SH-SY5Y (cell line): ENCODE data around the gene ALPI.

Experiments
- GATA2 ChIP-seq: IDR thresholded peaks from 2 replicates; pipeline ENCODE4 v1.6.1; 2011; ENCODE audit warnings: mild to moderate bottlenecking, low read depth, low read length
- GATA3 ChIP-seq: IDR thresholded peaks from 2 replicates; pipeline ENCODE4 v1.6.1; 2011; ENCODE audit warnings: low read depth, mild to moderate bottlenecking, low read length, moderate library complexity

The ALPI gene

DNA sequence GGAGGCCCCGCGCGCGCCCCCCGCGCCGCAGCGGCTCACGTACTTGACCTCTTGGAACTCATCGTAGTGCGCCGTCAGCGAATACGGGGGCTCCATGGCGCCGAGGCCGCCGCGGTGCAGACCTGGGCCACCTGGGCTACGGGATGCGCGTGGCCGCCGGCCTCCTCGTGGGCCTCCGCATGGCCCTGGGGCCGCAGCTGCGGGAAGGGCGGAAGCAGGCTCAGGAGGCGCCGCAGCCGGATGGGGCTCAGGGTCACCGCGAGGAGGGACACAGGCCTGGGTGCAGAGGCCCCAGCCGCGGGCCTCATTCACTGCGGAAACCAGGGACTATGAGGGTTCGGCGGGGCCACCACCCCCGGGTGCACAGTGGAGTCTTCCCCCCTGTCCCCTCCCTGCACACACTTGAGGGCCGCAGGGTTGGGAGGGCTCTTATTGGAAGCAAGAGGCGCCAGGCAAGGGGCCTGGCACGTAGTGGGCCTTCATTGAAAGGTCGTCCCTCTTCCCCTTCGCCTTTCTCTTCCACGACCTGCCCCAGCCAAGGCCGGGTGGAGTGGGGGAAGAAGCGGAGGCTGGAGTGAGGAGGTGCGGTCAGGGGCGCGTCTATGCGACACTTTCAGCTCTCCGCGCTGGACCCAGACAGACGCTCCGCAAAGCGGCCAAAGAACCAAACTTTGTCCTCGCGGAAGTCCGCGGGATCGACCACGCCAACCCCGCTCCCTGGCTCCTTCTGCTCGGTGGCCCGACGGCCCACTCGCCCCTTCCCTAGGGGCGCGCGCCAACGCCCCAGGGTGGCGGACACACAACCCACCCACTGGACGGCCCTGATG is 30.8 kb downstream of the ALPI start:
- no peak for TF ChIP-seq GATA3
- no peak for TF ChIP-seq GATA2

DNA sequence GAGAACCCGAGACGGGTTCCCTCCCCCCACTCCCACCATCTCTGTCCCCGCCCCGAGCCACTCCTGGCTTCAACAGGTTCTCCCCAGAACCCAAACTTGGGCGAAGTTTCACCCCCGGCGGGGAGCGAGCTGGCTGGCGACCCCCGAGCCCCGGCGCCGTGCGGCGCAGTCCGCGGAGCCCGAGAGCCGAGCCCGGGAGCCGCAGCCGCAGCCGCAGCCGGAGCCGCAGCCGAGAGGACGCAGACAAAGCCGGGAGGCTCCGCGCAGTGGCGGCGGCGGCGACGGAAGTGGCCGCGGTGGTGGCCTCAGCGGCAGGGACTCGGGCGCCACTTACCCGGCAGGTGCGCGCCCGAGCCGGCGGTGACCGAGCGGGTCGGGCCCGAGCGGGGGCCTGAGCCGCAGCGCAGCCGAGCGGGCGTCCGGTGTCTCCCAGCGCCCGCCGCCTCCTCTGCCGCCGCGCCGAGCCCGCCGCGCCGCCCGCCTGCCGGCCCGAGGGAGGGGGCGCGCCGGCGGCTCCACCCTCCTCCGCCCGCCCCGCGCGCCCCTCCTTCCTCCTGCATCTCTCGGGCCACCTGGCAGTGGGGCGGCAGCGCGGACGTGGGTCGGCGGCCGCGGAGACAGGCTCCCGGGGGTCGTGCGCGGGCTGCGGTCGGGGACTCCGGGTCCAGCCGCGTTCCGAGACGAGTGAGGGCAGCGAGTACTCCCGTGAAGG is 31.6 kb downstream of the ALPI start, which contains the start of gene ECEL1:
ECEL1 (minus strand) TSS at position 450 of the 712 bp plus-strand sequence. CDS start 1,181 bp downstream, outside the sequence.
- TF ChIP-seq GATA2 (no peak), GATA3 (no peak)

GRCh38 chr2:232488097-232488711 is 32.3 kb downstream of the ALPI start:
- TF ChIP-seq GATA2 (no peak), GATA3 (no peak)

DNA sequence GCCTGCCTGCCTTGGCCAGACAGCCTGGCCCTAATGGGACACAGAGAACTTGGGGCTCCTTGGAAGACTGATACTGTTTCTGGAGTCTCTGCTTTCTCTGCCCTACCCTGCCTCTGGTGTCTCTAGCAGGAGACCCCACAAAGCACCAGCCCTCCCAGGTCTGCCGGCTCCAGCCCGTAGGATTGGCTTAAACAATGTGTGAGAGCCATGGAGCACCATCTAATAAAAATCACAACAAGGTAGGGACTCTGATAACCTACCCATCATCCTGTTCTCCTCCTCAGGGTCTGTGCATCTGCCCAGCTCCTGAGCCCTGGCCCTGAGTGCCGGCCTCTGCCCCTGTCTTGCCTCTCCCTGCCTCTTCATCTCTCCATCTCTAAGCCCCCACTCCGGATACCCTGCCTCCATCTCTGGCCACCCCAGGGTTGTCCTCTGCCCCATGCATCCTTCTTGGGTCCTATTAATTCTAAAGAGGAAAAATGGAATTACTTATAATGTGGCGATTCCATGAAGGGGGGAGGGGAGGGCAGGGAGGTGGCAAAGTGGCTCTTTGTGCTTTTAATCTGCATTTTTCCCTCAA is 32.9 kb downstream of the ALPI start:
- TF ChIP-seq GATA2: no peak
- no peak for TF ChIP-seq GATA3

GRCh38 chr2:232489516-232490220 is 33.7 kb downstream of the ALPI start:
- TF ChIP-seq GATA2 (no peak), GATA3 (no peak)

- TF ChIP-seq GATA2 (no peak), GATA3 (no peak)
Observed at GRCh38 chr2:232490221-232491138, 34.5 kb downstream of the ALPI start.

- TF ChIP-seq GATA3 (no peak), GATA2 (no peak)
Observed at GRCh38 chr2:232491139-232491780, 35.3 kb downstream of the ALPI start.

DNA sequence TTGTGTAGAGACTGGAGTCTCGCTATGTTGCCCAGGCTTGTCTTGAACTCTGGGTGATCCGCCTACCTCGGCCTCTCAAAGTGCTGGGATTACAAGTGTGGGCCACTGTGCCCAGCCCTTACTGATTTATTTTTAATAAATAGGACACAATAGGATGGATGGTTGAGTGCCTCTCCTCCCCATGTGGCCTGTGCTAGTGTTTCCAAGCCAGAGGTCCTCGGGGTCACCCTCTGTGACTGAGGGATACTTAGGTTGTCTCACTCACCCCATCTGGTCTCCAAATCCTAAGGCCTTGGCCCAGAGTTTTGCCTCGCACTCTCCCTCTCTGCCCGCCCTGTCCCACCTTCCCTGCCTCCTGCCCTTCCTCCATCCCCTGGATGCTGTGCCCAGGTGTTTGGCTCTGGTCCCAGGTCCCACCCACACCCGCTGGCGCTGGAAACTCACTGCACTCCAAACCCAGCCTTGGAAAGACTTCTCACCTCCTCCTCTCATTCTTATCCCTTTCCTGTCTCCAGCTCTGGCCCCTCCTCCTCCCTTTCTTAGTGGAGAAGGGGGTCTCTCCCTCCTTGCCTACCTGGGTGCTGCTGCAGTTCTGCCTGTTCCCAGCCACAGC is 36.4 kb downstream of the ALPI start:
- TF ChIP-seq GATA2 (no peak), GATA3 (no peak)

- TF ChIP-seq GATA2 (no peak), GATA3 (no peak)
Observed at GRCh38 chr2:232492963-232493700, 37.2 kb downstream of the ALPI start.

GRCh38 chr2:232493701-232494474 is 37.9 kb downstream of the ALPI start:
- TF ChIP-seq GATA2 (no peak), GATA3 (no peak)

- TF ChIP-seq GATA3: no peak
- TF ChIP-seq GATA2: no peak
Observed at GRCh38 chr2:232494542-232494941, 38.6 kb downstream of the ALPI start.
